Breast epithelium (tissue), 4 donors: ENCODE measurements around the gene KREMEN2. TPM values are rescaled to one million over a fixed set of nuclear protein-coding genes. Genes with fewer than 3 reads are reported as not detected.
A peak's percentile ranks its signal among the peaks of the same experiment; 100 is the strongest.

ENCODE experiments used
- DNase-seq, 2 donors: peaks; one replicate each; pipeline ENCODE4 v3.0.0-alpha.2; 2019; ENCODE audit warnings: low spot score in 2 of 2
- H3K27ac ChIP-seq, 2 donors: fragments of 200-600 bp; sonication (generic) in 1 of 2; one replicate each; pipeline ENCODE4 v1.5.1; 2016 to 2019; ENCODE audit warnings: mild to moderate bottlenecking in 1 of 2
- H3K27me3 ChIP-seq, 2 donors: fragments of 200-600 bp; sonication (generic) in 1 of 2; one replicate each; pipeline versions ENCODE4 v1.5.1 to v1.6.0; 2017 to 2019; ENCODE audit warnings: control low read depth in 1 of 2, mild to moderate bottlenecking in 1 of 2
- H3K36me3 ChIP-seq: fragments of 200-600 bp; one replicate; pipeline ENCODE4 v1.5.1; 2019
- H3K4me1 ChIP-seq, 2 donors: fragments of 200-600 bp; sonication (generic); one replicate each; pipeline ENCODE4 v1.5.1; 2016 to 2019; ENCODE audit warnings: control low read depth in 1 of 2
- H3K4me3 ChIP-seq, 3 donors: fragments of 200-600 bp; sonication (generic); 1 replicate in 2 of 3; 2 replicates in 1 of 3; pipeline ENCODE4 v1.5.1; 2016 to 2019; ENCODE audit warnings: mild to moderate bottlenecking in 3 of 3, moderate library complexity in 2 of 3
- H3K9me3 ChIP-seq, 2 donors: fragments of 200-600 bp; sonication (generic) in 1 of 2; one replicate each; pipeline ENCODE4 v1.5.1; 2016 to 2019; ENCODE audit warnings: control low read depth in 1 of 2
- POLR2A ChIP-seq: fragments of 450-650 bp; IDR thresholded peaks from one replicate; pipeline ENCODE4 v1.6.1; 2016; ENCODE audit warnings: antibody characterized with exemption, mild to moderate bottlenecking, moderate library complexity
- POLR2AphosphoS5 ChIP-seq, 3 donors: sonication (generic); formaldehyde crosslinking; IDR thresholded peaks; one replicate each; pipeline ENCODE4 v1.6.1; 2017; ENCODE audit warnings: antibody characterized with exemption in 3 of 3
- intact Hi-C: fragments of 100-400 bp; cut with DNase I; formaldehyde crosslinking; loops from one replicate; pipeline ENCODE4 v1.15.1; 2023; ENCODE audit warnings: low total_unique reads
- total RNA-seq, 3 donors: library from RNA; depleted of rRNA; stranded (reverse); fragments of >200 nt; gene quantifications; one replicate each; pipeline ENCODE4 v1.1.0, GENCODE V29; 2016
- TF ChIP-seq, protein P1 (sequence below), 3 donors: fragments of 450-650 bp; IDR thresholded peaks; one replicate each; pipeline ENCODE4 v1.5.1; 2016 to 2017; ENCODE audit warnings: antibody characterized with exemption in 3 of 3, mild to moderate bottlenecking in 3 of 3, moderate library complexity in 3 of 3

Gene KREMEN2
- total RNA-seq, 3 donors from 2014 or later, result 0.33 TPM; not detected in 2

DNA sequence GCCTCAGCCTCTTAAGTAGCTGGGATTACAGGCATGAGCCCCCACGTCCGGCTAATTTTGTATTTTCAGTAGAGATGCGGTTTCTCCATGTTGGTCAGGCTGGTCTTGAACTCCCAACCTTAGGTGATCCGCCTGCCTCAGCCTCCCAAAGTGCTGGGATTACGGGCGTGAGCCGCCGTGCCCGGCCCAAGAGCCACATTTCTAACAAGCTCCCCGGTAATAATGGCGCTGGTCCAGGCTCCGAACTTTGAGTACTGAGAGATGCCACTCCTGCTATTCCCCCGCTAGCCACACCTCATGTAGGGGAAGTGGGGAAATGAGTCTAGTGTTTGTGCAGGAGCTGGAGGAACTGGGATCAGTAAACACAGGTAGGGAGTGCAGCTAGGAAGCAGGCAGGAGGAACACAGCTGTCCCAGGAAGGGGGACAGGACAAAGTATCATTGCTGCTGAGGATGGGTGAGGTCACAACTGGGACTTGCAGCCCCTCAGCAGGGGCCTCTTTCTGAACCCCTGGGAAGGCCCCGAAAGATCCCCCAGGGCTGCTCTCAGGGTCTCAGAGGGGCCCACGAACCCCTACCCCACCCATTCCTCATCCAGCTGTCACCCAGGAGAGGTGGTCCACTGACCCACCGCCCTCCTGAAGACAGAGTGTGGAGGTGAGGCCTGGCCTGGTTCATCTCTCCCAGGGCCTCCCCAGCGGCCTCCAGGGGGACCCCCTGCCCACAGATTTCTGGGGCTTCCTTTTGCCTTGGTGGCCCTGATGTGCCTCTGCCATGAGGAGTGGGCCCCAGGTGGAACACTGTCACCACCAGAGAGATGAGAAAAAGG is 3.7 kb upstream of the KREMEN2 start:
- DNase-seq, result no peak
- H3K4me1 ChIP-seq, result peaks cover 14 to 22% of the 10 kb centered on the region in 2 donors
- H3K36me3 ChIP-seq, result no peaks in the 10 kb centered on the region
- TF ChIP-seq POLR2A (no peak), POLR2AphosphoS5 (IDR thresholded peaks at IDR 0.05) (no peak)
- TF ChIP-seq, protein P1, sequence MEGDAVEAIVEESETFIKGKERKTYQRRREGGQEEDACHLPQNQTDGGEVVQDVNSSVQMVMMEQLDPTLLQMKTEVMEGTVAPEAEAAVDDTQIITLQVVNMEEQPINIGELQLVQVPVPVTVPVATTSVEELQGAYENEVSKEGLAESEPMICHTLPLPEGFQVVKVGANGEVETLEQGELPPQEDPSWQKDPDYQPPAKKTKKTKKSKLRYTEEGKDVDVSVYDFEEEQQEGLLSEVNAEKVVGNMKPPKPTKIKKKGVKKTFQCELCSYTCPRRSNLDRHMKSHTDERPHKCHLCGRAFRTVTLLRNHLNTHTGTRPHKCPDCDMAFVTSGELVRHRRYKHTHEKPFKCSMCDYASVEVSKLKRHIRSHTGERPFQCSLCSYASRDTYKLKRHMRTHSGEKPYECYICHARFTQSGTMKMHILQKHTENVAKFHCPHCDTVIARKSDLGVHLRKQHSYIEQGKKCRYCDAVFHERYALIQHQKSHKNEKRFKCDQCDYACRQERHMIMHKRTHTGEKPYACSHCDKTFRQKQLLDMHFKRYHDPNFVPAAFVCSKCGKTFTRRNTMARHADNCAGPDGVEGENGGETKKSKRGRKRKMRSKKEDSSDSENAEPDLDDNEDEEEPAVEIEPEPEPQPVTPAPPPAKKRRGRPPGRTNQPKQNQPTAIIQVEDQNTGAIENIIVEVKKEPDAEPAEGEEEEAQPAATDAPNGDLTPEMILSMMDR (IDR thresholded peaks at IDR 0.05), result no peak
- intact Hi-C loops, result no loop called here
- peaks cover 15 to 57% of the 10 kb centered on the region in 2 donors for H3K27me3 ChIP-seq
- H3K9me3 ChIP-seq, result no peaks in the 10 kb centered on the region
- H3K4me3 ChIP-seq, result no peak overlapping the region
- H3K27ac ChIP-seq, result no peak overlapping the region

DNA sequence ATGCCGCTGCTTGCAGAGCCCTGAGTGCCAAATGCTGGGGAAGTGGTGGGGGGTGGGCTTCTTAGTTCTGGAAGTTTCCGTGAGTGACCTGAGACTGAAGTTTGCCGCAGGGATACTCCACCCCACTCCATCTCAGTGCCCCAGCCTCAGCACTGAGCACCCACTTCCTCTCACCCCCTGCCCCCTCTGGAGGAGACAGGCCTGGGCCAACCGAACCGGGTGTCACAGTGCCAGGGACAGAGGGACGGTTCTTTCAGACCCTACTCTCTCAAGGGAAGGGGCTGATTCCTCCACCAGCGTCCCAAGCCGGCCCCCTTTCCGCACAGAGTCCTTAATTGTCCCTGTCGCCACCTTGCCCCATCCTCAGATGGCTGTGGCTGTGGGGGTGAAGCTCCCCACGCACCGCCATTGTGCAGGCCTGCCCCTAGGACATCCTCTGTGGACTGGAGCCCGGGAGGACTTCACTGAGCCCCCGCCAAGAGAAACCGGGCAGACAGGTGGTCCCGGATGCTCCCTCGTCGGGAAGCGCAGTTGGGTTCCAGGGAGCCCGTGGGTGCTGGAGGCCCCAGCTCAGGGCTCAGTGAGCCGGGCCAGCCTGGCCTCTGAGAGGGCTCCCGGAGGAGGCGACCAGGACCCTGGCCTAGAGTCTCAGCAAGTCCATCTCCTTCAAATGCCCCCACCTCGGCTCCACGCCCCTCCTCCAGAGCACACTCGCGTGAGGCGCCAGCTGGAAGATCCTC is 1.6 kb upstream of the KREMEN2 start:
- H3K9me3 ChIP-seq, result no peaks in the 10 kb centered on the region
- H3K27ac ChIP-seq, result no peak overlapping the region
- no peak for DNase-seq
- H3K4me3 ChIP-seq, result peak overlapping the region in 1 of 3 donors; percentile 65
- peaks cover 24 to 61% of the 10 kb centered on the region in 2 donors for H3K27me3 ChIP-seq
- intact Hi-C loops, result no loop called here
- TF ChIP-seq, protein P1 (IDR thresholded peaks at IDR 0.05), result no peak
- TF ChIP-seq POLR2AphosphoS5 (IDR thresholded peaks at IDR 0.05), result no peak
- TF ChIP-seq POLR2A, result no peak
- H3K36me3 ChIP-seq, result no peaks in the 10 kb centered on the region
- peaks cover 14 to 22% of the 10 kb centered on the region in 2 donors for H3K4me1 ChIP-seq

DNA sequence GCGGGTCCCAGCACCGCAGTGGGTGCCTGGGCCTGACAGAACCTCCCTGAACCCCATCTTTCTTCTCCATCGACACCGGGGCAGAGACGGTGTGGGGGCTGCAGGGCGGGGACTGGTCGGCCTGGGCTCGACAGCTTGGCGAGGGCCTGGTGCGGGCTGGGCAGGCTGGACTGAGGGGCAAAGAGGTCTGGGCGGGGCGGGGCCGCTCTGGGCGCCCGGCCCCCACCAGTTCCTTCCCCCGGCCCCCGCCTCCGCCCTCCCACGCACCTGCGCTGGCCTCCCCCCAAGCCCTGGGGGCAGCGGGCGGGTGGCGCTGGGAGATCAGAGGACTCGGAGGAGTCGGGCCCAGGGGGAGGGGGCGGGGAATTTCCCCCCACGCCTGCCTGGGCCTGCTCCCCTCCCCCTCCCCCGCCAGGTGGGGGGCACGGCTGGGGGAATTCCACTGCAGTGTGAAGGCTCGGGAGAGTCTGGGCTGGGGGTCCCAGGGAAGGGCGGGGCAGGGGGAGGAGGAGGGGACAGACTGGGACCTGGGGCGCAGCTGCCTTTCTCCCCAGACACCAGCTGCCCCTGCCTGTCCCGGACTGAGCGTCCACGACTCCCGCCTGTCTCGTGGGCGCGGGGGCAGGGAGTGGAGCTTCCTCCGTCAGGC is 877 bp upstream of the KREMEN2 start:
- Histone ChIP-seq H3K9me3 (no peaks in the 10 kb centered on the region), H3K27me3 (peaks cover 29 to 68% of the 10 kb centered on the region in 2 donors), H3K27ac (no peak overlapping the region), H3K4me3 (peak overlapping the region in 2 of 3 donors; percentile 39 to 65), H3K4me1 (peaks cover 14 to 22% of the 10 kb centered on the region in 2 donors), H3K36me3 (no peaks in the 10 kb centered on the region)
- no peak for DNase-seq
- TF ChIP-seq POLR2AphosphoS5 (IDR thresholded peaks at IDR 0.05), result no peak
- intact Hi-C loops, result no loop called here

DNA sequence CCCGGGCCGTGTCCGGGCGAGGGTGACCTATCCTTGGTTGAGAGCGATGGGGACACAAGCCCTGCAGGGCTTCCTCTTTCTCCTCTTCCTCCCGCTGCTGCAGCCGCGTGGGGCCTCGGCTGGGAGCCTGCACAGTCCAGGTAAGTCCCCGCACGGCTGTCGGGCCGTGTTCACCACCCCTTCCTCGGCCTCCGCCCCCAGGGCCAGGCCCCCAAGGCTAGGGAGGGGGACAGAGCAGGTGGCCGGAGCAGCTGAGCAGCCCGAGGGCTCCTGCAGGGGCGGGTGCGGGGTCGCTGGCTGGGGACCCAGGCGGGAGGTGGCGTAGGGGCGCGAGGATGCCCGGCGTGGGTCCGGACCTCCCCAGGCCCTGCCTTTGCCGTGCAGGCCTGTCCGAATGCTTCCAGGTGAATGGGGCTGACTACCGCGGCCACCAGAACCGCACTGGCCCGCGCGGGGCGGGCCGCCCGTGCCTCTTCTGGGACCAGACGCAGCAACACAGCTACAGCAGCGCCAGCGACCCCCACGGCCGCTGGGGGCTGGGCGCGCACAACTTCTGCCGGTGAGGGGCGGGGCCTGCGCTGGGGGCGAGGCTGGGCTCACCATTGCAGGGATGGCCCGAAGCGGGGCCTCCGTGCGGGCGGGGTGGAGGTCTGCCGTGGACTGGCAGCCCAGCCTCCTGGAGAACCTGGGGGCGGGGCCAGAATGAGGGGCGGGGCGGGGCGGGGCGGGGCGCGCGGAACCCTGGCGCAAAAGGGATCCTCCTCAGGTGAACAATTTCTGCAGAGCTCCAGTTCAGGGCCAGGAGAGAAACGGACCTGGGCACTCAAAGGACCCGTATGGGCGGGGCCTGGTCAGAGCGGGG is 631 bp downstream of the KREMEN2 start:
- Histone ChIP-seq H3K4me3 (peak overlapping the region in 2 of 3 donors; percentile 39 to 65), H3K27me3 (peaks cover 29 to 64% of the 10 kb centered on the region in 2 donors), H3K9me3 (no peaks in the 10 kb centered on the region), H3K36me3 (no peaks in the 10 kb centered on the region), H3K27ac (no peak overlapping the region), H3K4me1 (peaks cover 14 to 22% of the 10 kb centered on the region in 2 donors)
- no peak for DNase-seq
- no peak for TF ChIP-seq POLR2AphosphoS5 (IDR thresholded peaks at IDR 0.05)
- TF ChIP-seq, protein P1 (IDR thresholded peaks at IDR 0.05), result no peak
- no peak for TF ChIP-seq POLR2A
- intact Hi-C loops, result no loop called here
